Endothelial cell of umbilical vein (primary cell): Measurements from ENCODE around the gene SAP25. TPM values are rescaled to one million over a fixed set of nuclear protein-coding genes. Genes with fewer than 3 reads are reported as not detected.

Experiments
- BruUV-seq: library from RNA; stranded (reverse); fragments of 400-500 nt; replicated peaks from 2 replicates; lab custom pipeline; 2021; lab: Mats Ljungman, UMichigan
- CTCF ChIA-PET: fragments of 300-600, 350-600 bp; sonication (Branson Sonifier 250); formaldehyde crosslinking; loops from one replicate; lab custom pipeline; 2021; ENCODE audit warnings: antibody characterized with exemption, inconsistent platforms; lab: Charles Lee
- POLR2A ChIA-PET: fragments of 300-600, 350-600 bp; sonication (Branson Sonifier 250); formaldehyde crosslinking; loops from one replicate; lab custom pipeline; 2021; ENCODE audit warnings: antibody characterized with exemption, inconsistent platforms; lab: Charles Lee
- DNase-seq: peaks from one replicate; pipeline ENCODE4 v3.0.0-alpha.2; 2011; ENCODE audit warnings: low read depth, low spot score
- FAIRE-seq: peaks from 2 replicates; lab custom pipeline; 2011; peaks lifted over from hg19 to GRCh38; lab: Jason Lieb, UNC
- H2AFZ ChIP-seq: 2 replicates; pipeline ENCODE4 v1.6.0; 2012; ENCODE audit warnings: low read depth, low read length, control low read depth, inconsistent platforms
- H3K27ac ChIP-seq: 2 replicates; pipeline ENCODE4 v1.5.1; 2011; ENCODE audit warnings: low read depth, mild to moderate bottlenecking, control low read depth, low read length, moderate library complexity; ENCODE audit not compliant: insufficient read depth
- H3K27me3 ChIP-seq, 2 experiments: 2 replicates each; pipeline versions ENCODE4 v1.6.0 to v1.6.1; 2011; ENCODE audit warnings: low read length in 2 of 2, mixed read lengths in 1 of 2; ENCODE audit not compliant: control insufficient read depth in 2 of 2, insufficient read depth in 2 of 2
- H3K36me3 ChIP-seq, 2 experiments: 2 replicates in 1 of 2; 3 replicates in 1 of 2; pipeline ENCODE4 v1.5.1; 2011; ENCODE audit warnings: low read length in 2 of 2, mild to moderate bottlenecking in 1 of 2, moderate library complexity in 1 of 2; ENCODE audit not compliant: control insufficient read depth in 2 of 2, insufficient read depth in 2 of 2; ENCODE audit errors: extremely low read depth in 1 of 2
- H3K4me1 ChIP-seq: 3 replicates; pipeline ENCODE4 v1.5.1; 2011; ENCODE audit warnings: mild to moderate bottlenecking, low read length; ENCODE audit not compliant: control insufficient read depth, insufficient read depth; ENCODE audit errors: extremely low read depth
- H3K4me2 ChIP-seq: 2 replicates; pipeline ENCODE4 v1.6.1; 2011; ENCODE audit warnings: low read length, control low read depth, mixed read lengths; ENCODE audit not compliant: insufficient read depth
- H3K4me3 ChIP-seq, 3 experiments: fragments of 200-600 bp in 1 of 3; sonication (generic), shearing (Covaris generic) in 1 of 3; replicated peaks in 1 of 3; 2 replicates each; pipeline ENCODE4 v1.5.1; 2011 to 2016; ENCODE audit warnings: control low read depth in 3 of 3, low read length in 3 of 3, mild to moderate bottlenecking in 2 of 3, inconsistent platforms in 1 of 3, low read depth in 1 of 3, moderate library complexity in 1 of 3; ENCODE audit not compliant: insufficient read depth in 1 of 3
- H3K79me2 ChIP-seq: 2 replicates; pipeline ENCODE4 v1.6.0; 2012; ENCODE audit warnings: low read length, inconsistent platforms; ENCODE audit not compliant: control insufficient read depth, insufficient read depth
- H3K9ac ChIP-seq: replicated peaks from 2 replicates; pipeline ENCODE3; 2011; ENCODE audit warnings: low read length, control low read depth; ENCODE audit not compliant: insufficient read depth; ENCODE audit errors: extremely low read depth
- H3K9me1 ChIP-seq: replicated peaks from 3 replicates; pipeline ENCODE4 v1.6.0; 2011; ENCODE audit warnings: mild to moderate bottlenecking, low read length; ENCODE audit not compliant: control insufficient read depth, insufficient read depth; ENCODE audit errors: extremely low read depth
- H3K9me3 ChIP-seq: replicated peaks from 2 replicates; pipeline ENCODE4 v1.5.1; 2012; ENCODE audit warnings: low read length, inconsistent platforms; ENCODE audit not compliant: control insufficient read depth, insufficient read depth
- H4K20me1 ChIP-seq: replicated peaks from 2 replicates; pipeline ENCODE3; 2011; ENCODE audit warnings: mild to moderate bottlenecking, low read length; ENCODE audit not compliant: control insufficient read depth, insufficient read depth; ENCODE audit errors: extremely low read depth
- JUN ChIP-seq: IDR thresholded peaks from 2 replicates; pipeline ENCODE4 v1.6.1; 2011; ENCODE audit warnings: borderline replicate concordance, low read depth; ENCODE audit not compliant: insufficient read length, insufficient read depth
- POLR2A ChIP-seq: IDR thresholded peaks from 2 replicates; pipeline ENCODE4 v1.6.1; 2012; ENCODE audit warnings: low read depth, mild to moderate bottlenecking, control low read depth, low read length
- dilution Hi-C: fragments of 300-500 bp; cut with MboI; formaldehyde crosslinking; loops from one replicate; pipeline ENCODE4 v1.15.0; 2019; ENCODE audit warnings: low sequenced_read_pairs; ENCODE audit not compliant: extremely low pct_ligation_motif_present
- intact Hi-C: fragments of 100-400 bp; cut with micrococcal nuclease; formaldehyde crosslinking; loops from one replicate; pipeline ENCODE4 v1.10.0; 2022
- polyA plus RNA-seq, 4 experiments: library from polyadenylated mRNA; depleted of rRNA in 3 of 4; stranded (reverse) in 3 of 4; unstranded in 1 of 4; fragments of >200 nt; gene quantifications; 2 replicates each; pipeline versions ENCODE4 v1.2.1 to v1.2.3, GENCODE V29; 2011 to 2012; ENCODE audit warnings: missing spikeins in 1 of 4
- total RNA-seq: library from RNA; stranded (reverse); gene quantifications from 2 replicates; pipeline ENCODE4 v1.2.3, GENCODE V29; 2021
- TF ChIP-seq, protein P1 (sequence below), 2 donors: IDR thresholded peaks; 1 replicate in 1 of 2; 2 replicates in 1 of 2; pipeline ENCODE4 v1.5.1; 2011; ENCODE audit warnings: low read length in 2 of 2, mild to moderate bottlenecking in 2 of 2, moderate library complexity in 2 of 2, control low read depth in 1 of 2, inconsistent platforms in 1 of 2, low read depth in 1 of 2; ENCODE audit not compliant: insufficient read depth in 1 of 2; ENCODE audit errors: extremely low read depth in 1 of 2

Gene SAP25
- total and polyA plus RNA-seq, 2 donors (not counting 3 experiments of a cell fraction or from before 2014, with no cell fraction given): 3.2 TPM

DNA sequence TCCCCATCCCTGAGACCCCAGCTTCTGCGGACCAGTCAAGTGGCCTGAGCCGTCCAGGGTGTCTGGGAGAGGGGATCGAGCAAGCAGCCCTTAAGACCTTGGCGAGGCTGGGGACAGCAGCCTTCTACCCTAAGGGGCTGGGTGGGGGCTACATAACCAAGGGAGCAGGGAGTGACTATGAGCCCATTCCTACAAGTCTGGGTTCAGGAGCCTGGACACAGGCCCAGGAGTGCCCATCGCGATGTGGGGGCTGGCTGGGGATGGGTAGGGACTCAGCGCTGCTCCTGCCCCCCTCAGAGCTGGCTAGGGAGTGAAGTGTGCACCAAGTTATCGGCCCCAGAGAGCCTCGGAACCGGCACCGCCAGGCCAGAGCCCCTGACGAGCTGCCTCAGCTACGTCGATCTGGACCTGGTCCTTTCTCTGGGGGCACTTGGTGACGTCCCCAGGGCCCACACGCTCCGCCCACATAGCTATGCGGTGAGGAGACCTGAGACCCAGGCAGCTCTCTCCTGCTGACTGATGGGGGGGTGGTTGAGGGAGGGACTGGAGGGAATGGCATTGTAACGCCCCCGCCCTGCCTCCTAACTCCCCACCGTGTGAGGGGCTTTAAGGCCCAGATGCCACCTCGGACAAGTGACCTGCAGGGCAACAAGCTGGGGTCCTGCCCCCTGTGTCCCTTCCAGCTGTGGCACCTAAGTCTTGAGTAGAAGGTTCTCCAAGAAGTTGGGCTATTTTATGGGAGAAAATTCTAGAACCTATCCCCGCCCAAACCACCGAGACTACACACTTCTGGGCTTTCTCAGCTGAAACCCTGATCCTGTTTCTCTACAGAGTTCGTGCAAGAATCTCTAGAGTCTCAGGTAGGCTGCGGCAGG is 2.5 kb downstream of the SAP25 start:
- intact Hi-C loops (no loop called here), dilution Hi-C loops (no loop called here)
- no peaks in the 10 kb centered on the region for H3K9me3 ChIP-seq
- H3K27ac ChIP-seq: no peak overlapping the region
- H3K4me1 ChIP-seq: peaks cover 11% of the 10 kb centered on the region
- CTCF ChIA-PET: interaction anchor here (0.7 to 1.9 kb wide), 4 partner anchors 8 to 18 kb away, joined by 3 to 10 read pairs (median 6); no protein-coding TSS in a partner anchor
- no peak overlapping the region for H3K4me2 ChIP-seq
- no peaks in the 10 kb centered on the region for H3K9me1 ChIP-seq
- H3K4me3 ChIP-seq: no peak overlapping the region
- no peaks in the 10 kb centered on the region for H3K79me2 ChIP-seq
- POLR2A ChIA-PET: interaction anchor here (0.6 to 1.8 kb wide), 3 partner anchors 13 to 83 kb away, joined by 4 to 13 read pairs (median 5); partner anchors contain the start of genes FBXO24 and LRCH4
- peak; percentile 65 for FAIRE-seq
- no TSS peak for BruUV-seq
- H3K27me3 ChIP-seq: no peaks in the 10 kb centered on the region
- no peak overlapping the region for H2AFZ ChIP-seq
- H3K9ac ChIP-seq: no peak overlapping the region
- H4K20me1 ChIP-seq: no peaks in the 10 kb centered on the region
- DNase-seq: no peak
- peaks cover 0 to 13% of the 10 kb centered on the region in 2 experiments for H3K36me3 ChIP-seq
- TF ChIP-seq POLR2A: no peak

DNA sequence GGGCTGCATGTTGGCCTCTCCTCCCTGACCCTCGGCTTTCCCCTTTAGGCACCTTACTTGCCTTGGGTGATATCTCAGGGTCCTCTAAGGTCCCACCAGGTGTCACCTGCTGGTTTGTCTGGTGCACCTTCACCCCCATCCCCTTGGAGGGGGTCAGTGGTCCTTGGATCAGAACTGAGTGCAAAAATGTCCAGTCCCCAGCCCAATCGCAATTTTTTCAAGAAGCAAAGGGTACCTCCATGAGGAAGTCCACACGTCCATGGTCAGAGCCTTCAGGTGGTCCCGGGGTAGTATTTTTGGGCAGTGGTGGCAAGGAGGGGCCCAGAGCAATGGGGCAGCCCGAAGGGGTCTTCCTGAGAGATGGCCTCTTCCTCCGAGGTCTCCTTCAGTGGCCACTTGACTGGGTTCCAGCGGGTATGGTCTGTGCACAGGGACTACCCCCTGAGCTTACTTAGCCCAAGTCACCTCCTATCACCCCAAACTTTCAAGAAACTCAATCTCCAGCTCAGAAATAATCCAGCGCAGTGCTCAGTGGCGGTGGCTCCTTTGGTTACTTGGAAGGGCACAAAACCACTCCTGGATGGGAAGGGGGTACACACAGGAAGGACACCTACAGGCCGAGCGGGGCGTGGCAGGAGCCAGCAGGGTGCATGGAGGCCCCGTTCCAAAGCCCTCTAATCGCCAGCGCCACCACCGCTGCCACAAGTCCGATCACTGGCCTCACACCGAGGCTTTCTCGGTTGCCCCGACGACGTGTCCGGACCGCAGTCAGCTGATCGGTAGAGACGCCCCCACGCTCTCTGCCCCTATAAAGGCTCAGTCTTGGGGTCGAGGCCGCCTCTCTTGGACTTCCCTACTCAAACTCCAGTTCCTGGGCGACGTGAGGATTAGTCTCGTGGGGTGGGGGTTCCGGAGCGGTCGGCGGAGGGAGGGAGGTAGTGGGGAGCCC is 4.5 kb downstream of the SAP25 start:
- peaks cover 11% of the 10 kb centered on the region for H3K4me1 ChIP-seq
- H3K79me2 ChIP-seq: no peaks in the 10 kb centered on the region
- H3K4me3 ChIP-seq: peak overlapping the region in 2 of 3 experiments; percentile 6 to 24
- no peaks in the 10 kb centered on the region for H3K9me3 ChIP-seq
- no peaks in the 10 kb centered on the region for H3K27me3 ChIP-seq
- no peak overlapping the region for H3K27ac ChIP-seq
- H3K9me1 ChIP-seq: no peaks in the 10 kb centered on the region
- CTCF ChIA-PET: interaction anchor here (0.5 to 2.3 kb wide), 7 partner anchors 10 to 121 kb away, joined by 3 to 13 read pairs (median 4); partner anchors contain the start of genes FBXO24 and LRCH4
- DNase-seq: peak; percentile 50
- peak overlapping the region; percentile 8 for H2AFZ ChIP-seq
- peak overlapping the region; percentile 24 for H3K4me2 ChIP-seq
- POLR2A ChIA-PET: no interaction called here
- BruUV-seq: no TSS peak
- TF ChIP-seq, protein P1, sequence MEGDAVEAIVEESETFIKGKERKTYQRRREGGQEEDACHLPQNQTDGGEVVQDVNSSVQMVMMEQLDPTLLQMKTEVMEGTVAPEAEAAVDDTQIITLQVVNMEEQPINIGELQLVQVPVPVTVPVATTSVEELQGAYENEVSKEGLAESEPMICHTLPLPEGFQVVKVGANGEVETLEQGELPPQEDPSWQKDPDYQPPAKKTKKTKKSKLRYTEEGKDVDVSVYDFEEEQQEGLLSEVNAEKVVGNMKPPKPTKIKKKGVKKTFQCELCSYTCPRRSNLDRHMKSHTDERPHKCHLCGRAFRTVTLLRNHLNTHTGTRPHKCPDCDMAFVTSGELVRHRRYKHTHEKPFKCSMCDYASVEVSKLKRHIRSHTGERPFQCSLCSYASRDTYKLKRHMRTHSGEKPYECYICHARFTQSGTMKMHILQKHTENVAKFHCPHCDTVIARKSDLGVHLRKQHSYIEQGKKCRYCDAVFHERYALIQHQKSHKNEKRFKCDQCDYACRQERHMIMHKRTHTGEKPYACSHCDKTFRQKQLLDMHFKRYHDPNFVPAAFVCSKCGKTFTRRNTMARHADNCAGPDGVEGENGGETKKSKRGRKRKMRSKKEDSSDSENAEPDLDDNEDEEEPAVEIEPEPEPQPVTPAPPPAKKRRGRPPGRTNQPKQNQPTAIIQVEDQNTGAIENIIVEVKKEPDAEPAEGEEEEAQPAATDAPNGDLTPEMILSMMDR (IDR thresholded peaks at IDR 0.05; ENCODE audit: extremely low read depth in 1 of 2, insufficient read depth in 1 of 2, low read depth in 1 of 2, low read length in 2 of 2): peak; percentile 5 to 44
- no peak for TF ChIP-seq JUN
- H4K20me1 ChIP-seq: no peaks in the 10 kb centered on the region
- H3K9ac ChIP-seq: no peak overlapping the region
- dilution Hi-C loops: no loop called here
- intact Hi-C loops: no loop called here
- peaks cover 0 to 3% of the 10 kb centered on the region in 2 experiments for H3K36me3 ChIP-seq
- FAIRE-seq: peak; percentile 37
